Measurements from ENCODE around the gene IL12B. TPM values are rescaled to one million over a fixed set of nuclear protein-coding genes. Genes with fewer than 3 reads are reported as not detected.
"Not testable (repeated sequence)": the region's sequence is repeated elsewhere in the genome, so short reads cannot be mapped to it uniquely, and the experiment has no call there.

The IL12B gene
- total RNA-seq, 1 donor from 2014 or later: not detected

GRCh38 chr5:159332800-159333544 is 2.7 kb upstream of the IL12B start:
- no peak for DNase-seq (ENCODE audit: low read depth in 2 of 2)

- DNase-seq (ENCODE audit: low read depth in 2 of 2): peak in 1 of 2 donors; percentile 26
These were observed 1.0 kb upstream of the IL12B start for GRCh38 chr5:159331093-159331973.

- DNase-seq (ENCODE audit: low read depth in 2 of 2): no peak
These were observed 5.3 kb downstream of the IL12B start for GRCh38 chr5:159324986-159325385.

GRCh38 chr5:159324102-159324755 is 6.1 kb downstream of the IL12B start:
- DNase-seq (ENCODE audit: low read depth in 2 of 2): no peak

GRCh38 chr5:159322180-159322579 is 8.1 kb downstream of the IL12B start:
- DNase-seq (ENCODE audit: low read depth in 2 of 2): no peak

- DNase-seq (ENCODE audit: low read depth in 2 of 2): no peak
These were observed 10.5 kb downstream of the IL12B start for GRCh38 chr5:159319832-159320231.

GRCh38 chr5:159319363-159319762 is 10.9 kb downstream of the IL12B start:
- no peak for DNase-seq (ENCODE audit: low read depth in 2 of 2)

GRCh38 chr5:159318448-159318847 is 11.8 kb downstream of the IL12B start:
- DNase-seq (ENCODE audit: low read depth in 2 of 2): no peak

- no peak for DNase-seq (ENCODE audit: low read depth in 2 of 2)
These were observed 12.4 kb downstream of the IL12B start for GRCh38 chr5:159317849-159318248.

GRCh38 chr5:159316519-159317383 is 13.5 kb downstream of the IL12B start:
- DNase-seq (ENCODE audit: low read depth in 2 of 2): peak; percentile 45 to 61

- DNase-seq (ENCODE audit: low read depth in 2 of 2): no peak
These were observed 17.1 kb downstream of the IL12B start for GRCh38 chr5:159313197-159313596.

- DNase-seq (ENCODE audit: low read depth in 2 of 2): no peak
These were observed 19.2 kb downstream of the IL12B start for GRCh38 chr5:159311063-159311462.

GRCh38 chr5:159310511-159310910 is 19.8 kb downstream of the IL12B start:
- no peak for DNase-seq (ENCODE audit: low read depth in 2 of 2)

- no peak for DNase-seq (ENCODE audit: low read depth in 2 of 2)
These were observed 20.4 kb downstream of the IL12B start for GRCh38 chr5:159309689-159310433.

GRCh38 chr5:159304961-159305595 is 25.2 kb downstream of the IL12B start:
- DNase-seq (ENCODE audit: low read depth in 2 of 2): no peak

GRCh38 chr5:159303286-159303685 is 27.0 kb downstream of the IL12B start:
- DNase-seq (ENCODE audit: low read depth in 2 of 2): no peak

- DNase-seq (ENCODE audit: low read depth in 2 of 2): not testable (repeated sequence)
These were observed 28.1 kb downstream of the IL12B start for GRCh38 chr5:159301929-159302860.

GRCh38 chr5:159301466-159301865 is 28.8 kb downstream of the IL12B start:
- DNase-seq (ENCODE audit: low read depth in 2 of 2): no peak

GRCh38 chr5:159297300-159297699 is 33.0 kb downstream of the IL12B start:
- DNase-seq (ENCODE audit: low read depth in 2 of 2): not testable (repeated sequence)

All from dermis microvascular lymphatic vessel endothelial cell (primary cell).